K562 (cell line): ENCODE results near the gene ADAT1. TPM values are rescaled to one million over a fixed set of nuclear protein-coding genes. Genes with fewer than 3 reads are reported as not detected.
A peak's percentile ranks its signal among the peaks of the same experiment; 100 is the strongest.

Experiments used
- HES1 ChIP-seq: fragments of 450-650 bp; IDR thresholded peaks from 2 replicates; pipeline ENCODE4 v1.6.1; 2016; ENCODE audit warnings: low read depth, mild to moderate bottlenecking, moderate library complexity
- MAFK ChIP-seq: IDR thresholded peaks from 2 replicates; pipeline ENCODE4 v1.6.1; 2011; ENCODE audit warnings: low read length, improper control_type of control experiment
- MAZ ChIP-seq, 2 experiments: fragments of 450-650 bp in 1 of 2; sonication (generic) in 1 of 2; formaldehyde crosslinking; IDR thresholded peaks in 1 of 2; conservative IDR thresholded peaks in 1 of 2; 2 replicates each; pipeline versions ENCODE4 v1.4.0 to v1.5.0; 2020; ENCODE audit warnings: mild to moderate bottlenecking in 1 of 2, missing genetic modification reagents in 1 of 2
- MGA ChIP-seq: fragments of 450-650 bp; IDR thresholded peaks from 2 replicates; pipeline ENCODE4 v1.6.1; 2016; ENCODE audit warnings: mild to moderate bottlenecking, moderate library complexity
- PKNOX1 ChIP-seq: fragments of 450-650 bp; IDR thresholded peaks from 2 replicates; pipeline ENCODE4 v1.6.1; 2016
- RBM15 ChIP-seq: fragments of 200-400 bp; formaldehyde crosslinking; IDR thresholded peaks from 2 replicates; pipeline ENCODE4 v1.6.1; 2018; ENCODE audit warnings: mild to moderate bottlenecking, low read length, moderate library complexity; ENCODE audit not compliant: insufficient read depth
- ZBTB2 ChIP-seq: fragments of 450-650 bp; IDR thresholded peaks from 2 replicates; pipeline ENCODE4 v1.6.1; 2016; ENCODE audit warnings: antibody characterized with exemption
- ZNF699 ChIP-seq: fragments of 250-450 bp; sonication (Bioruptor Pico); IDR thresholded peaks from 2 replicates; pipeline ENCODE4 v1.8.0; 2021; ENCODE audit warnings: mild to moderate bottlenecking, moderate library complexity; ENCODE audit not compliant: insufficient replicate concordance
- polyA plus RNA-seq, 8 experiments: library from polyadenylated mRNA; depleted of rRNA in 4 of 8; stranded (reverse) in 5 of 8; unstranded in 3 of 8; fragments of >200 nt; fragmentation: Nextera tagmentation in 2 of 8; fragmentation: Illumina TruSeq in 1 of 8; extraction: Ambion mirVana in 2 of 8; extraction: Trizol in 1 of 8; gene quantifications; 2 replicates each; pipeline versions ENCODE4 v1.2.1 to v1.2.3, GENCODE V29; 2011 to 2014; ENCODE audit warnings: inconsistent platforms in 1 of 8, missing spikeins in 1 of 8
- total RNA-seq, 7 experiments: library from RNA; depleted of rRNA in 6 of 7; stranded (reverse); fragments of >200 nt in 6 of 7; fragmentation: Illumina TruSeq in 2 of 7; extraction: Trizol in 2 of 7; gene quantifications; 2 replicates each; pipeline versions ENCODE4 v1.2.1 to v1.2.3, GENCODE V29; 2011 to 2021; ENCODE audit warnings: low replicate concordance in 1 of 7

The ADAT1 gene
- total and polyA plus RNA-seq, 9 of the 15 experiments (the other 6 are each of a cell fraction or from before 2014, with no cell fraction given) = 16.0 to 36.7 (median 28.2) TPM

GRCh38 chr16:75620326-75621169, 2.5 kb downstream of the ADAT1 start (continued):
- 0 out of 2 replicates have a peak, but pooled peaks have one; percentile 56 for TF ChIP-seq ZBTB2
- peak; percentile 56; the same call in 1 of the 2 replicates for TF ChIP-seq PKNOX1
- TF ChIP-seq MAFK = peak; percentile 30; the same call in 1 of the 2 replicates
- TF ChIP-seq MAZ (CRISPR knock-in tag; conservative IDR thresholded peaks at IDR 0.05 in 1 of 2, IDR thresholded peaks at IDR 0.05 in 1 of 2) = peak in 1 of 2 experiments; percentile 11; a peak in 1 of 4 replicates
- TF ChIP-seq RBM15 = no peak
- 0 out of 2 replicates have a peak, but pooled peaks have one; percentile 19 for TF ChIP-seq HES1
- 0 out of 2 replicates have a peak, but pooled peaks have one; percentile 51 for TF ChIP-seq MGA
- no peak for TF ChIP-seq ZNF699 (CRISPR knock-in tag)
